IMR-90 (cell line): ENCODE results near the gene QKI. TPM values are rescaled to one million over a fixed set of nuclear protein-coding genes. Genes with fewer than 3 reads are reported as not detected.

Experiments used
- ATAC-seq: fragments of 200-7000 bp; cut with Tn5 transposase; 2 replicates; pipeline ENCODE4 v1.9.1; 2020; ENCODE audit warnings: low read depth, mild to moderate bottlenecking, moderate library complexity
- BruUV-seq: library from RNA; stranded (reverse); fragments of 400-500 nt; replicated peaks from 2 replicates; lab custom pipeline; 2021; lab: Mats Ljungman, UMichigan
- CTCF ChIA-PET: fragments of 300-600 bp; formaldehyde crosslinking; extraction: SDS; loops from one replicate; lab custom pipeline; 2021; ENCODE audit warnings: antibody characterized with exemption; lab: Yijun Ruan, JAX
- POLR2A ChIA-PET: fragments of 300-600 bp; sonication (Branson Sonifier 250); formaldehyde crosslinking; loops from one replicate; lab custom pipeline; 2022; ENCODE audit warnings: antibody characterized with exemption; ENCODE audit not compliant: unreplicated experiment; lab: Charles Lee
- DNase-seq: peaks from one replicate; pipeline ENCODE4 v3.0.0; 2013
- H2AFZ ChIP-seq: replicated peaks from 2 replicates; pipeline ENCODE3; 2013; ENCODE audit warnings: low read length, mild to moderate bottlenecking; ENCODE audit not compliant: poor library complexity
- H2AK5ac ChIP-seq: 2 replicates; pipeline ENCODE4 v1.6.1; 2013; ENCODE audit warnings: low read depth, low read length, inconsistent platforms
- H2AK9ac ChIP-seq: replicated peaks from 2 replicates; pipeline ENCODE3; 2013; ENCODE audit warnings: mild to moderate bottlenecking, low read depth, low read length, moderate library complexity; ENCODE audit not compliant: poor library complexity
- H2BK120ac ChIP-seq: 2 replicates; pipeline ENCODE4 v1.6.1; 2013; ENCODE audit warnings: low read depth, low read length, inconsistent platforms
- H2BK15ac ChIP-seq: 3 replicates; pipeline ENCODE4 v1.6.1; 2013; ENCODE audit warnings: low read depth, low read length, inconsistent platforms
- H2BK20ac ChIP-seq: 2 replicates; pipeline ENCODE4 v1.6.1; 2013; ENCODE audit warnings: low read depth, mild to moderate bottlenecking, inconsistent platforms, low read length, moderate library complexity
- H2BK5ac ChIP-seq: 2 replicates; pipeline ENCODE4 v1.6.1; 2013; ENCODE audit warnings: mild to moderate bottlenecking, low read depth, low read length, inconsistent platforms; ENCODE audit not compliant: poor library complexity, severe bottlenecking
- H3K14ac ChIP-seq: replicated peaks from 2 replicates; pipeline ENCODE4 v1.6.1; 2013; ENCODE audit warnings: low read depth, low read length, inconsistent platforms
- H3K18ac ChIP-seq: 2 replicates; pipeline ENCODE4 v1.6.1; 2013; ENCODE audit warnings: low read depth, low read length, control low read depth
- H3K23ac ChIP-seq: 2 replicates; pipeline ENCODE4 v1.6.1; 2013; ENCODE audit warnings: low read depth, low read length, inconsistent platforms
- H3K27ac ChIP-seq: 2 replicates; pipeline ENCODE4 v1.5.1; 2013; ENCODE audit warnings: mild to moderate bottlenecking, control low read depth, low read length; ENCODE audit not compliant: insufficient read depth
- H3K27me3 ChIP-seq: 2 replicates; pipeline ENCODE4 v1.6.1; 2013; ENCODE audit warnings: low read length; ENCODE audit not compliant: control insufficient read depth, insufficient read depth
- H3K36me3 ChIP-seq: 2 replicates; pipeline ENCODE4 v1.6.1; 2013; ENCODE audit warnings: low read length, mixed read lengths; ENCODE audit not compliant: control insufficient read depth, insufficient read depth
- H3K4ac ChIP-seq: 2 replicates; pipeline ENCODE4 v1.6.1; 2013; ENCODE audit warnings: low read depth, low read length, inconsistent platforms
- H3K4me1 ChIP-seq: 2 replicates; pipeline ENCODE4 v1.6.1; 2013; ENCODE audit warnings: low read length, mixed read lengths; ENCODE audit not compliant: control insufficient read depth, insufficient read depth
- H3K4me2 ChIP-seq: 2 replicates; pipeline ENCODE4 v1.6.1; 2013; ENCODE audit warnings: low read depth, mild to moderate bottlenecking, control low read depth, low read length, moderate library complexity
- H3K4me3 ChIP-seq: 2 replicates; pipeline ENCODE4 v1.5.1; 2013; ENCODE audit warnings: low read depth, mild to moderate bottlenecking, control low read depth, low read length, moderate library complexity; ENCODE audit not compliant: insufficient read depth
- H3K56ac ChIP-seq: 2 replicates; pipeline ENCODE4 v1.6.1; 2013; ENCODE audit warnings: low read length, inconsistent platforms; ENCODE audit not compliant: insufficient read depth; ENCODE audit errors: extremely low read depth
- H3K79me1 ChIP-seq, 2 experiments: 2 replicates each; pipeline ENCODE4 v1.6.1; 2013; ENCODE audit warnings: low read length in 2 of 2, inconsistent platforms in 1 of 2, low read depth in 1 of 2
- H3K9ac ChIP-seq: 2 replicates; pipeline ENCODE4 v1.6.1; 2013; ENCODE audit warnings: low read depth, low read length, control low read depth
- H3K9me1 ChIP-seq: 2 replicates; pipeline ENCODE4 v1.6.1; 2013; ENCODE audit warnings: low read length, inconsistent platforms; ENCODE audit not compliant: insufficient read depth
- H3K9me3 ChIP-seq: 2 replicates; pipeline ENCODE4 v1.6.1; 2013; ENCODE audit warnings: low read length; ENCODE audit not compliant: control insufficient read depth, insufficient read depth
- H4K20me1 ChIP-seq: 2 replicates; pipeline ENCODE4 v1.6.1; 2013; ENCODE audit warnings: low read length, inconsistent platforms; ENCODE audit not compliant: insufficient read depth
- H4K5ac ChIP-seq: 2 replicates; pipeline ENCODE4 v1.6.1; 2013; ENCODE audit warnings: mild to moderate bottlenecking, low read depth, low read length, control low read depth
- H4K8ac ChIP-seq, 2 experiments: 2 replicates each; pipeline ENCODE4 v1.6.1; 2013; ENCODE audit warnings: low read depth in 2 of 2, low read length in 2 of 2, control low read depth in 1 of 2, inconsistent platforms in 1 of 2
- H4K91ac ChIP-seq: 2 replicates; pipeline ENCODE4 v1.6.1; 2013; ENCODE audit warnings: low read depth, low read length, inconsistent platforms; ENCODE audit not compliant: insufficient read depth
- BHLHE40 ChIP-seq: fragments of 150-350 bp; IDR thresholded peaks from 2 replicates; pipeline ENCODE4 v1.6.1; 2016; ENCODE audit warnings: mild to moderate bottlenecking, low read depth, low read length
- CTCF ChIP-seq: conservative IDR thresholded peaks from 2 replicates; pipeline ENCODE4 v1.5.1; 2012; ENCODE audit warnings: mild to moderate bottlenecking, low read depth, low read length, improper control_type of control experiment
- ELK1 ChIP-seq: fragments of 150-350 bp; IDR thresholded peaks from 2 replicates; pipeline ENCODE4 v1.6.1; 2016; ENCODE audit warnings: low read depth, mild to moderate bottlenecking, low read length, moderate library complexity, borderline replicate concordance
- MXI1 ChIP-seq: IDR thresholded peaks from 2 replicates; pipeline ENCODE4 v1.6.1; 2012; ENCODE audit warnings: low read depth, mild to moderate bottlenecking, low read length, moderate library complexity, borderline replicate concordance
- WGBS, 2 experiments: methylation state at CpG; one replicate each; pipeline versions ENCODE4 v1.1.5 to v1.1.7; 2013; ENCODE audit warnings: missing lambda C conversion rate in 2 of 2; ENCODE audit not compliant: insufficient read length in 1 of 2; ENCODE audit errors: extremely low coverage in 2 of 2; 5-methylcytosine and 5-hydroxymethylcytosine counted together
- dilution Hi-C: fragments of 300-500 bp; cut with HindIII; formaldehyde crosslinking; loops from one replicate; pipeline ENCODE4 v1.14.3; 2018; ENCODE audit warnings: low sequenced_read_pairs; ENCODE audit not compliant: unreplicated experiment
- in situ Hi-C: fragments of 300-500 bp; cut with MboI; formaldehyde crosslinking; loops from 3 replicates; pipeline ENCODE4 v1.14.3; 2019; ENCODE audit warnings: low sequenced_read_pairs, inconsistent platforms, mixed read lengths
- intact Hi-C: fragments of 100-400 bp; cut with micrococcal nuclease; formaldehyde crosslinking; loops from 2 replicates; pipeline ENCODE4 v1.10.0; 2022
- polyA plus RNA-seq, 3 experiments: library from polyadenylated mRNA; depleted of rRNA; stranded (reverse); fragments of >200 nt; gene quantifications; 2 replicates each; pipeline ENCODE4 v1.2.3, GENCODE V29; 2012; ENCODE audit warnings: low replicate concordance in 1 of 3
- total RNA-seq: library from RNA; depleted of rRNA; stranded (reverse); fragments of >200 nt; gene quantifications from 2 replicates; pipeline ENCODE4 v1.2.3, GENCODE V29; 2012

Gene QKI
- total and polyA plus RNA-seq, 2 of the 4 experiments (the other 2 are of a cell fraction), result 112 to 232 TPM

DNA sequence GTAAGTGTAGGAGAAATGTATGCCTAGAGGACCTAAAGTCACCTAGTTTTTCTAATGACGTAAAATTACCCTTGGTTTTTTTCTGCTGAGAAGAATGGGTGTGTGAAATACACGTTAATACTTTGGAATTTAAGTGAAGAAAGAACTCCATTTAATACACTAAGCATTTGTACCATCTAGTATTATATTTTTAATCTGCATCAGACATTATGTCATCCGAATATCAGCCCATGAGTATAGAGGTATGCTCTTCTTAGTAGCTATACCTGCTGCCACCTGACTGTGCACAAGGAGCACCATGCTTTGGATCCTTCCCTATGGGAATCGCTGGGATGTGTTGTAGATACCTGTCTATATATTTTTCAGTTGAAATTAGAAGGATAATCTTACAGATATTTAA, 106.4 kb downstream of the QKI start:
- no peak overlapping the region for H4K91ac ChIP-seq
- no peak overlapping the region for H2BK120ac ChIP-seq
- H3K27me3 ChIP-seq, result no peaks in the 10 kb centered on the region
- H3K4me3 ChIP-seq, result no peak overlapping the region
- no TSS peak for BruUV-seq
- H3K9me1 ChIP-seq, result no peaks in the 10 kb centered on the region; the same call in 1 of the 2 replicates
- no peak overlapping the region for H2AK5ac ChIP-seq
- no peak overlapping the region for H3K56ac ChIP-seq
- peaks cover 19 to 47% of the 10 kb centered on the region in 2 experiments for H3K79me1 ChIP-seq
- POLR2A ChIA-PET, result no interaction called here
- no peak overlapping the region for H3K4me2 ChIP-seq
- no peak overlapping the region for H3K23ac ChIP-seq
- H3K14ac ChIP-seq, result no peak overlapping the region
- no peak for ATAC-seq
- no peak overlapping the region for H3K4ac ChIP-seq
- H4K5ac ChIP-seq, result no peak overlapping the region
- no peak overlapping the region for H3K18ac ChIP-seq
- H4K20me1 ChIP-seq, result peaks cover 44% of the 10 kb centered on the region; the same call in 1 of the 2 replicates
- in situ Hi-C loops, result no loop called here
- H3K36me3 ChIP-seq, result no peaks in the 10 kb centered on the region
- dilution Hi-C loops, result no loop called here
- H3K27ac ChIP-seq, result no peak overlapping the region
- H3K9me3 ChIP-seq, result no peaks in the 10 kb centered on the region
- no peak overlapping the region for H4K8ac ChIP-seq
- TF ChIP-seq CTCF (no peak), ELK1 (no peak), BHLHE40 (no peak), MXI1 (no peak)
- H2AK9ac ChIP-seq, result no peak overlapping the region
- H3K4me1 ChIP-seq, result no peaks in the 10 kb centered on the region
- CTCF ChIA-PET, result interaction anchor here (1.3 kb wide), 1 partner anchor 8 kb away, joined by 4 read pairs; no protein-coding TSS in a partner anchor
- intact Hi-C loops, result no loop called here
- H2BK20ac ChIP-seq, result no peak overlapping the region
- no peak overlapping the region for H2BK15ac ChIP-seq
- H2AFZ ChIP-seq, result no peak overlapping the region
- WGBS, 2 experiments, result no CpG with 5 or more reads among the region's 4 CpGs
- H3K9ac ChIP-seq, result no peak overlapping the region
- no peak overlapping the region for H2BK5ac ChIP-seq
- DNase-seq, result no peak
